HG03045 (cell line): ENCODE results near the gene STT3B.
A peak's percentile ranks its signal among the peaks of the same experiment; 100 is the strongest.

Experiments used
- ATAC-seq: cut with Tn5 transposase; IDR thresholded peaks from one replicate; pipeline ENCODE4 v1.9.1; 2021; ENCODE audit warnings: mild to moderate bottlenecking, moderate library complexity; ENCODE audit not compliant: unreplicated experiment

STT3B gene

GRCh38 chr3:31516757-31517156, 16.0 kb upstream of the STT3B start:
- ATAC-seq, result no peak

- ATAC-seq, result no peak
Measured at GRCh38 chr3:31521468-31521867, 11.3 kb upstream of the STT3B start.

DNA sequence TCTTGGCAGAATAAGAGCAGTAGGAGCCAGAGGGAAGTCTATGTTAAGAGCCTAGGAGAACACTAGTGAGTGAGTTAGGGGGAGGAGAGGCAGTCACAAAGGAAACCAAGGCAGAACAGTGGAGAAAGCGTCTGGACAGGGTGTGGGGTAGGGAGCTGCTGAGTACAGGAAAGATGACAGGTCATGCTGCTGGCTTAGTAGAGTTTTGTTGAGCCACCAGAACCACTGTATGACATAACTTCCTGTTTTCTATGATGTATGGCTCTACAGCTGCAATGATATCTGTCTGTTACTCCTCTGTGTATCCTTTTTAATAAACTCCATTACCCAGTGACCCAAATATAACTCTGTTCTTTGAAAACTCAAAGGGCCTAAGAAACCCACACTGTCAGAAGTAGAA, 10.6 kb upstream of the STT3B start:
- no peak for ATAC-seq

DNA sequence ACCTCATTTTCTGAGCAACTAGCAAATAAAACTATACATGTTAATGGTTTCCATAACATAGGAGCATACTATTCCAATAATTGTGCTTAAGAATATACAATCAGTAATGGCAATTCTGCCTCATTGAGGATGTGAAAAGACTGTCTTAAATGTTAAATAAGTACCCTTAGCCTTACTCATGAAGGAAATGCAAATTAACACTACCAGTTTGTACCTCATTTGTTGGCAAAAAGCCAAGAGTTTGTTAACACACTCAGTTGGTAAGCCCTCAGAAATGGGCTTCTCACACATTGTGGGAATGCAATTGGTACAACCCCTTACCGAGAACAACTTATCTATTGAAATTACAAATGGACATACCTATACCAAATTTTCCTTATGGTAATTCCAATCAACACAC, 9.2 kb upstream of the STT3B start:
- no peak for ATAC-seq

DNA sequence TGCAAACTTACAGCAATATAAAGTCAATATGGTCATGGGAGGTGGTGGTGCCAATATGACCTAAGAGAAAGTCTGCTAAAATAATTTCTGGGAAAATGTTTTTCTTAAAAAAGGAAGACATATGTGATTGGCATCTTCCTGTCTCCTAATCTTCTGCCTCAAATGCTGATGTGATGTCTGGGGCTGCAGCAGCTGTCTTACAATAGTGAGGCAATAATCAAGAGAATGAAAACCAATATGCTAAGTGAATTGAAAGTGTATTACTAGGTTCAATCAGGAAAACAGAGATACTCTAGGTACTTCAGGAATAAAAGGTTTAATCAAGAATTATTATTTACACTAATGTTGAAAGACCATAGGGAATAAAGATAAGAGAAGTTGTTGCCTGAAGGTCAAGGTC, 7.2 kb upstream of the STT3B start:
- no peak for ATAC-seq

DNA sequence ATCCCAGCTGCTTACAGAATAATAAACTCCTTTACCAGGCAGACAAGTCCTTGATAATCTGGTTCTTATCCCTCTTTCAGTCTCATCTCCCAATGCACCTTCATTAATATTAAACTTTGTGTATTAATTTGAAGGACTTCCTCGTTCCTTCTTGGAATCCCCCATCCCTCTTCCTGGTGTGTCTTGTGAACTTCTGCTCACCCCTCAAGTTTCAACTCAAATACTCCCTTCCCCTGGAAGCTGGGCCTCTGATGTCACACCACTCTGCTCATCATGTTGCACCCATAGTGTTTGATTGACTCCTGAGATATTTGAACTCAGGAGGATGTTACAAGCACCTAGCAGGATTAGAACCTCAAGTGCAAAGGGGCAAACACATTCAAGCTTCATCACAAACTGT, 3.3 kb upstream of the STT3B start:
- no peak for ATAC-seq

DNA sequence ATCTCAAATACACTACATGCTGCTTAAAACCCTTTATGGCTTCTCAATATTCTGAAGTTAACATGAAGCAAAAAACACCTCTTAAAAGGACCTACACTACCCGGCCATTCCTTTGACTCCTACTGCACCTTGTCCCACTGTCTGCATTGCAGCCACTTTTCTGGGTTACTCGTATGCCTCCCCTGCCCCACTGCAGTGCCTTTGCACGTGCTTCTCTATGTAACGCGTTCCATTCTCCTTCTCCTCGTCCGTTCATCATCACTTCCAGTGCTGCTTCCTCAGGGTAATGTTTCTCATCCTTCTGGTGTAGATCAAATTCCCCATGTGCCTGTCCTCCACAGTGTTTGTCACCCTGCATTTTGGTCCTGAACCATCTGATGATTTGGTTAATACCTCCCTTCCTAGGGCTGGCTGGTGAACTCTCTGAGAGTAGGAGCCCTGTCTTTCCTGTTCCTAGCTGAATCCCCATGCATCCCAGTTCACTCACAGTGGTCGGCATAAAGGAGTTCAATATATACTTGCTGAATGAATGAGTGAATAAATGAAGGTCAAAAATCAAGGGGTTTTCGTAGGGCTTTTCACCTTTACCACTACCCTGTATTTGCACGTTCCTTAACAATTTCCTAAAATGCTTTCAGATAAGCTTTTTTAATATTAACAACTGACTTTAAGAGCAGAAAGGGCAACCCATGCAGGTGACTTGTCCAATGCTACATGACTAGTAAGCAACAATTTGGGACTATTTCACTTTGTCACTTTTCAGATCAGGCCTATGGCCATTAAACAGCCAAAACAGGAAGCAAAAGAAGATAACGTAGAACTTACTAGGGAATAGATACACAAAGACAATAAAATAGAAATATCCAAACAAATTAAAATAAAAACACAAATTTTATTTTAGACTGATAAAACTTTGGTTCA, 2.4 kb upstream of the STT3B start:
- no peak for ATAC-seq

GRCh38 chr3:31530960-31531335, 1.8 kb upstream of the STT3B start:
- no peak for ATAC-seq

DNA sequence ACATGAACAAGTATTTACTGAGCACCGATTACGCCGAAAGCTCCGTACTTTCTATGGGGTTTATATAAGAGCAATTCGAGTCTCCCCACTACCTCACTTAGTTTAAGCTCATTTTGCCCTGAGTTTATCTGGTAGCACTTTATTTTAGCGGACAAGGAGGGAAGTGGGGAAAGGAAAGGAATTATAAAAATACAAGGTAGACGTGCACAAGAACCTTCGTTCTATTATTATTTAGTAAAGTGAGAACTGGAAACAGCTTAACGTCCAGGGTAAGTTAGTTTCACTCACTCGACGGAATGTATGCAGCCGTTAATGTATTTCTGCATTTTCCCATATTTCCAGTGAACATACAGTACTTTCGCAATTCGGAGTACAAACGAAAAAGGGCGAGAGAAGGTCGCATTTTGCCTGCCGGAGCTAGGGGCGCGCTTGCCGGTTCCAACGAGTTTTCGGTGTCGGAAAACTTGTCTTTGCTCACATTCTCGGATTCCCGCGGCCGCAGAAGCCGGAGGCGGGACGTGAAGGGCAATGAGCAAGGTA, 1.2 kb upstream of the STT3B start:
- no peak for ATAC-seq

GRCh38 chr3:31531992-31532586, 636 bp upstream of the STT3B start:
- peak; percentile 85 for ATAC-seq

DNA sequence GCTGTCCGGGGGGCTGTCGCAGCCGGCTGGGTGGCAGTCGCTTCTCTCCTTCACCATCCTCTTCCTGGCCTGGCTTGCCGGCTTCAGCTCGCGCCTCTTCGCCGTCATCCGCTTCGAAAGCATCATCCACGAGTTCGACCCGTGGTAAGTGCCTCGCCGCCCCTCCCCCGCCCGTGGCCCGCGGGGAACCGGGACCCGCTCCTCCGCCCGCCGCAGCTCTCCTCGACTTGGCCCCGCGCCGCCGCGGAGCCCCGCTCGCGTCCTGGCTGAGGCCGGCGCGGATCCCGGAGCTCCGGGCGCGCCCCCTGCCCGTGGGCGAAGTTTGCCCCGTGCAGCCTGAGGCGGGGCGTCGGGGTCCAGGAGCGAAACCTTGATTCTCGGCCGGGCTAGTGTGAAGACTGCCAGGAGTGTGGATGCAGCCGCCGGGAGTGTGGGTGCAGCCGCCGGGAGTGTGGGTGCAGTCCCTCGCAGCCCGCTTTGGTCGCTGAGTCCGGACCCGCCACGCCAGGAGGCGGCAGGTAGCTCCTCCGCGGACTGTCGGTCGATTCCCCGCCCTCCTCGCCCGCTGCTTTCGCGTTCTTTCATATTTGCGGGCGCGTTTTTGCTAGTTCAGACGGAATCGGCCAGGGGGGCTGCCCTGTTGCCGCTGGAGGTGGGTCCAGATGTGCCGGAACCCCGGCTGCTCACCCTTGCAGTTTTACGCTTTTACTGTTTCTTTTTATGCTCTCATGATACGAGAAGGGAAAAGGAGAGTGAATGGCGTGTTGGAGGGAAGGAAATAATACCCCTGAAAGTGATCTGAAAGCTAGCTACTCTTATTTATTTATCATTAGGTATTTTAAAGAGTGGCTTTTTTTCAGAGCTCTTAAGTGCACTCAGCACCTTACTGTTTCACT, 692 bp downstream of the STT3B start:
- ATAC-seq, result peak; percentile 1

DNA sequence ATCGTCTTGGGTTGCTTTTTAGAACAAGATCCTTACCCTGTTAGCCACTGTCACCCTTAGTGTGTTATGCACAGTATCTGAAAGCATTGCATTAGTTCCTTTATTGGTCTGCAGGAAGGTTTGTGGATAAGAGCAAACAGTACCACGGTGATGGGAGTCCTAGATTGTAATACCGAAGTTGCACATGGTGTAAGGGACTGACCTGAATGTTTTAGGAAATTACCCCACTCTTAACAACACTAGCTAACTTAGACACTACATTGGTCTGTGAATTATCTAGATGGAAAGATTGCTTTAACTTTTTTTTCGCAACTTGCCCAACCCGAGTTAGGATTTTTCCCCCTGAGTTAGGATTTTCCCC, 1.3 kb downstream of the STT3B start:
- no peak for ATAC-seq

DNA sequence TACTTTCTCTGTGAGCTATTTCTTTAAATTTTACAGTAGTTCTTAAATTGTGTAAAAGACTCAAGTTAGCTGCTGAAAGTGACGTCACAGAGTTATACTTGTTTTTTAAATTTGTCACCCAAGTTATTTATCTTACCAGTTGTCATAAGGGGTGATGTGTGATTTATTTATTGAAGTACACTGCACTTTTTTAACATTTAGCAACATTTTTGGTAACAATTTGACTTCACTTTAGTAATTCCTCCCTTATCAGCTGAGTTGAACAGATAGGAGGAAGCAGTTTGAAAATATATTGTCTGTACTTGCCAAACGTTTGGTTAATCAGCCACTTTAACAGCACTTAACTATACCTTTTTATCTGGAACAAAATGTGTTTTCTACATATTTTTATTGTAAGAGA, 3.8 kb downstream of the STT3B start:
- no peak for ATAC-seq

- no peak for ATAC-seq
Measured at GRCh38 chr3:31538801-31539200, 6.1 kb downstream of the STT3B start.

DNA sequence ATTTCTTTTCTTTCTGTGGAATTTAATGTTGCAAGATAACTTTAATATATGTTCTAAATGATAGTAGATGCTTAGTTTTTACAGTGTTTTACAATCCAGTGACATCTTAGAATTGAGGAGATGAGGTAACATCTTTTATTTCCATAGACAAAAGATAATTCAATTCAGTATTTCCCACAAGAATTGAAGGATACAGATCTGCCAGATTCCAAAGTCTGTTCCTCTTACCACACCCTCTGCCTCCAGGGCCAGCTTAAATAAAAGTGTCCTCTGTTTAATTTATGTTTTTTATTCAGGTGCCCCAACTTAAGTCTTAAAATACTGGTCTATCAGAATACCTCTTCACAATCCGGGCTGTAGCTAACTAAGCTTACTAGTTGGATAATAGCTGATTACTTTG, 6.5 kb downstream of the STT3B start:
- ATAC-seq, result no peak

- no peak for ATAC-seq
Measured at GRCh38 chr3:31541089-31541488, 8.4 kb downstream of the STT3B start.

GRCh38 chr3:31542246-31542645, 9.5 kb downstream of the STT3B start:
- ATAC-seq, result no peak

DNA sequence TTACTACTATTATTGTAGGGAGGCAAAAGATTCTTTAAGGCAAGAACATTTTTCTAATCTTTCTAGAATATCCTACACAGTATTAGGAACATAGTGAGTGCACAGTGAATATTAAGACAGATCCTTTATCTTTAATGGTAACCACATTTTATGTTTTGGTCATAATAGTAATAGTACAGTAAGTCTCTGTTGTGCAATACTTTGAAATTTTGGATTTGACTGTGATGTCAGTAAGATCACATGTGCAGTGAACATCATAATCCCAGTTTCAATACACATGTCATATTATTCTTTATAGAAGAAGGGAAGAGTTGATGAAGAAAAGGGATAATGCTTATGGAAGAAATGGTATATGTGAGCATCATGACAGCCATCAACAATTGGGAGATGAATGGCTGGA, 10.7 kb downstream of the STT3B start:
- no peak for ATAC-seq

DNA sequence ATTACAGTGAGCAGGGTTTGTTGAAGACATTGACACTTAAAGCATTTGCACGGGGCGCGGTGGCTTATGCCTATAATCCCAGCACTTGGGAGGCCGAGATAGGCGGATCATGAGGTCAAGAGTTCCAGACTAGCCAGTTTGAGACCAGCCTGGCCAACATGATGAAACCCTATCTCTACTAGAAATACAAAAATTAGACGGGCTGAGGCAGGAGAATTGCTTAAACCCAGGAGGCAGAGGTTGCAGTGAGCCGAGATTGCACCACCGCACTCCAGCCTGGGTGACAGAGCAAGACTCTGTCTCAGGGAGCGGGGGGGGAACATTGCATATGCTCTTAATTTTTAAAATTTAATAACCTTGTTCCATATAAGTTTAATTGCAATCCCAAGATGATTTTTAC, 11.9 kb downstream of the STT3B start:
- ATAC-seq, result no peak

DNA sequence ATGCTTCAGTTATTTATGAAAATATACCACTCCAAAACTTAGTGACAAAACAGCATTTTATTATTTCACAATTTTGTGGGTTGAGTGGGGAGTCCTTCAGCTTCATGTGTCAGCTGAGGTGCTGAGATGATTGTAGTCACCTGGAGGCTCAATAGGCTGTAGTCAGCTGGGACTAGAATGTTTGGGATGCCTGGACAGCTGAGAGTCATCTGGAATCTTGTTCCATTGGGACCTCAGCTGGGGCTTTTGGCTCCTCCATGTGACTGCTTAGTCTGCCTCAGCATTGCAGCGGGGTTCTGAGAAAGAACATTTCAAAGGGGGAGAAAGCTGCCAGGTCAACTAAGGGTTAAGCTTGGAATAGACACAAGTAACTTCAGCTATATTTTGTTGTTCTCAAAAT, 13.4 kb downstream of the STT3B start:
- ATAC-seq, result no peak

GRCh38 chr3:31546725-31547124, 14.0 kb downstream of the STT3B start:
- no peak for ATAC-seq
